Measurements from ENCODE around the gene RNASET2.

- TF ChIP-seq CTCF (IDR thresholded peaks at IDR 0.05) (no peak), POLR2A (IDR thresholded peaks at IDR 0.05) (no peak)
These were observed 48.2 kb downstream of the RNASET2 start for GRCh38 chr6:166907871-166908806.
